ENCODE measurements around the gene ACTN4.

Gene ACTN4

GRCh38 chr19:38727868-38728660, 80.6 kb downstream of the ACTN4 start:
- no peak for DNase-seq

DNA sequence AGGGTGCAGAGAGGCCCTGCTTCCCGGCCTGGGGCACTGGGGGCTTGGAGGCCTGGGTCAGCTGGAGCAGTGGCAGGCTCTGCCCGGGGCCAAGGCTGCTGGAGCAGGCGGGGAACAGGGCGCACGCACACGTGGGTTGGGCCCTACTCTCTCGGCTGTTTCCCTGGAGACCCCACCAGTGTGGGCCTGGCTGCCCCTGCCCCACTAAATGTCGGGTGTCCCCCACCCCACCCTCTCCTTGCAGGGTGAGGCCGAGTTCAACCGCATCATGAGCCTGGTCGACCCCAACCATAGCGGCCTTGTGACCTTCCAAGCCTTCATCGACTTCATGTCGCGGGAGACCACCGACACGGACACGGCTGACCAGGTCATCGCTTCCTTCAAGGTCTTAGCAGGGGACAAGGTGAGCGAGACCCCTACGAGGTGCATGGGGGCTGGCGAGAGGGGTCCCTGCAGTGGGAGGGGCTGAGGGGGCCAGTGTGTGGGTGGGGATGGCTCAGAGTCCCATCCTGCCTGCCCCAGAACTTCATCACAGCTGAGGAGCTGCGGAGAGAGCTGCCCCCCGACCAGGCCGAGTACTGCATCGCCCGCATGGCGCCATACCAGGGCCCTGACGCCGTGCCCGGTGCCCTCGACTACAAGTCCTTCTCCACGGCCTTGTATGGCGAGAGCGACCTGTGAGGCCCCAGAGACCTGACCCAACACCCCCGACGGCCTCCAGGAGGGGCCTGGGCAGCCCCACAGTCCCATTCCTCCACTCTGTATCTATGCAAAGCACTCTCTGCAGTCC, 81.5 kb downstream of the ACTN4 start:
- no peak for DNase-seq

DNA sequence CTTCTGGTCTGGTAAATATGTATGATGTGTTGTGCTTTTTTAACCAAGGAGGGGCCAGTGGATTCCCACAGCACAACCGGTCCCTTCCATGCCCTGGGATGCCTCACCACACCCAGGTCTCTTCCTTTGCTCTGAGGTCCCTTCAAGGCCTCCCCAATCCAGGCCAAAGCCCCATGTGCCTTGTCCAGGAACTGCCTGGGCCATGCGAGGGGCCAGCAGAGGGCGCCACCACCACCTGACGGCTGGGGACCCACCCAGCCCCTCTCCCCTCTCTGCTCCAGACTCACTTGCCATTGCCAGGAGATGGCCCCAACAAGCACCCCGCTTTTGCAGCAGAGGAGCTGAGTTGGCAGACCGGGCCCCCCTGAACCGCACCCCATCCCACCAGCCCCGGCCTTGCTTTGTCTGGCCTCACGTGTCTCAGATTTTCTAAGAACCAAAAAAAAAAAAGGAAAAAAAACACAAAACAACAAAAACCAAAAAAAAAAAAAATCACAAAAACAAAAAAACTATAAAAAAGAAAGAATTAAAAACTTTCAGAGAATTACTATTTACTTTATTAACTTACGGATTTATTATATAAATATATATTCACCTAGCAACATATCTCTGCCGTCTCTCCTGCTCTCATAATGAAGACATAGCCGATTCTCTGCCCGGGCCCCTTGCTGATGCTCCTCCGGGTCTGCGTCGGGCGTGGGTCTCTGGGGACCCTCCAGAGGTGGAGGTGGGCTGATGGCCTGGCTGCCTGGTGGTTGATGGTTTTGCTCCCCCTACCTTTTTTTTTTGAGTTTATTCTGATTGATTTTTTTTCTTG, 82.4 kb downstream of the ACTN4 start:
- peak; percentile 78 for DNase-seq

GRCh38 chr19:38730470-38730730, 83.0 kb downstream of the ACTN4 start:
- DNase-seq, result no peak

DNA sequence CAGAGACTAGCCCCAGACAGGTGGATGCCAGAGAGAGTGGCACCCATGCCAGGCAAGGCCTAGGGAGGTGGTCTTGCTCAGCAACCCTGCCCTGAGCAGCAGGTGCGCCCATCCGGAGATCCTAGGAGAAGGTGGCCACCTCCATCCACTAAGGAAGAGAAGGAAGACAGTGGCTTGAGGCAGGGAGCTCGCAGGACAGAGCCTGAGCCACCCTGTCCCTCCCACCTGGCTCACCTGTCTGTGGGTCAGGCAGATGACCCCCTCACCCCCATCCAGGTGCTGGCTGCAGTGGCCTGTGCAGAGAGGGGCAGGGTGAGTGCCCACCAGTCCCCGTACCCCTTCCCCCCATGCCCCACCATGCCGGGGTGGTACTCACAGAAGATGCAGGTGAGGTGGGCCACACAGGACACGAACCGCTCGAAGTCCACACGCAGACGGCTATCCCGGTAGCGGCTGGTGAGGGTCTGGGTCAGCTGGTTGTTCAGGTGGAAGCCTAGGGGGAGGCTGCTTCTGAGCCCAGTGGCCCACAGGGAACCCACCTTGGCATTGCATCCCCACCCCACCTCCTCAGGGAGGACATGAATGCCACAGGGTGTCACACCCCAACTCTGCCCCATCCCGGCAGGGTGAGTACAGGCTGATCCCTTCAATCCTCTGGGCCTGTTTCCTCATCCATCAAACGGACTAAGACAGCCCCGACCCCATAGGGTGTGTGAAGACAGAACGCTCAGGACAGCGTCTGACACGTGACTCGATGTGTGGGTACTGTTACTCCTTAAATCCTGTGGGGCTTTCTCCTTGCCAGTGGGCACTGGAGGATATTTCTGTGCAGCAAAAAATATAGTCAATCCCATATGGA, 83.5 kb downstream of the ACTN4 start:
- DNase-seq, result no peak

DNA sequence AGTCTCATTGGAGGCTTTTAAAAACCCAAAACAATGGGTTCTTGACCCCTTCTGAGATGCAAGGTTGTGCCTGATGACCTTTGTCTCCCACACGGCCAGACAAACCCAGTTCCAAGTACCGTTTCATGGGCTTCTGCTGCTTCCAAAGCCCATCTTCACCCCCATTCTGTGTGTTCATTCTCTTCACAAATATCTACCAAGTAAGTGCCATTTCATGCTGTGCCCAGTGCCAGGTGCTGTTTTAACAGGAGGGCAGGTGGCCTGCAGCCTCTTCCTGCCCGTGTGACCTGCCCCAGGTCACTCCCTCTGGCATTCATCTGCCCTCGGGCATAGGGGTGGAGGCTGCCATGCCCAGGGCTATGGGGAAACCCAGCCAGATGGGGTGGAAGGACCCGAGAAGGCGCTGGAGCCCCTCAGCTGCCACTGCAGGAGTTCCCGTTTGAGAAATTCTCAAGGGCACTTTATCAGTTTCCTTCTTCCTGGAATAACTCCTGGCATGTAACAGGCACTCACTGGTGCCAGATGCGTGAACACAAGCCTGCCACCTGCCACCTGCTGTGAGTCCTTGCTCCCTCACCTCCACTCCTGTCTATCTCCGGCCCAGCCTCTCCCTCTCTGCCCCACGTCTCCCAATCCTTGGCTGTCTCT, 84.3 kb downstream of the ACTN4 start:
- no peak for DNase-seq

- DNase-seq, result no peak
Measured at GRCh38 chr19:38733241-38733492, 85.7 kb downstream of the ACTN4 start.

DNA sequence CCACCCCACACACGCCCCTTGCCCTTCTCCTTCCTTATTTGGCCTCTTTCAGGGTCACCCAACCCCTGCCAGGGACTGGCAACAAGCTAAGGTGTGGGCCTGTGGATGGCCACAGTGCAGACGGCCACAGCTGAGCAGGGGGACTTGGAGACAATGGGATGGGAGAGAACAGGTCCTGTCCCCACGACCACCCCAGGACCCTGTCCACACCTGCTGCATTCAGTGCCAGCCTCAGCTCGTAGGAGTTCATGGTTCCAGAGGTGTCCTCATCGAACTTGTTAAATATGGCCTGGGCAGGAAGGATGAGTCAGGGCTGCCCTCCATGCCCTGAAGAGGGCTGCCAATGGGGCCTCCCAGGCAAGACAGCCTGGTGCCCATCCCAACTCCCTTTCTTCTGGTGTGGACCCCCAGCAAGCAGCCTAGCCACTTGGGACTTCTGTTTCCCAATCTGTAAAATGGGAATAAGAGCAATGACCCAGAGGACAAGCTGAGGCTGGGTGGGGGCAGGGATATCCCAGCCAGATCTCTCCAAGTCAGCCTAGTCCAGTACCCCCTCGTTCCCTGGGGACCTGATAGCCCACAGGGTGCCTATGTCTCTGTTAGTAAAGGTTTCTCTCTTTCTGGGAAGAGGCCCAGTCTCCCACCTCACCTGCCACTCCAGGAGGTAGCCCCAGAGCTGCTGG, 86.2 kb downstream of the ACTN4 start:
- DNase-seq, result no peak

- no peak for DNase-seq
Measured at GRCh38 chr19:38734176-38734425, 86.7 kb downstream of the ACTN4 start.

GRCh38 chr19:38734426-38735256, 87.2 kb downstream of the ACTN4 start:
- peak; percentile 49 for DNase-seq

GRCh38 chr19:38735257-38735686, 87.8 kb downstream of the ACTN4 start:
- peak; percentile 31 for DNase-seq

DNA sequence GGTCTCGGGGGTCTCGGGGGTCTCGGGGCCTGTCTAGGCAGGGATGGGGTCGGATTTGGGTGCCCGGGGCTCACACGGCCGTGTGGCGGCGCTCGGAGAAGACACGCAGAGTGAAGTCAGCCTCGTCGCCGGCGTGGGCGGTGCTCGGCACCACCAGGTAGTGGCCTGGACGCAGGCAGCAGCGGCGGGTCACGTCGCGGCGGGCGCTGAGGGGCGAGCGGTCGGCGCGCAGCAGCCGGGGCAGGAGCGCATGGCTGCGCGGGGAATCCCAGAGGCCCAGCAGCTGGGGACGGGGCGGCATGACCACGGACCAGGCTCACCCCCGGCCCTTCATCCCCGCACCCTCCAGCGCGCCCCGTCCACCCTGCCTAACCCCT, 88.6 kb downstream of the ACTN4 start:
- DNase-seq, result peak; percentile 61

DNA sequence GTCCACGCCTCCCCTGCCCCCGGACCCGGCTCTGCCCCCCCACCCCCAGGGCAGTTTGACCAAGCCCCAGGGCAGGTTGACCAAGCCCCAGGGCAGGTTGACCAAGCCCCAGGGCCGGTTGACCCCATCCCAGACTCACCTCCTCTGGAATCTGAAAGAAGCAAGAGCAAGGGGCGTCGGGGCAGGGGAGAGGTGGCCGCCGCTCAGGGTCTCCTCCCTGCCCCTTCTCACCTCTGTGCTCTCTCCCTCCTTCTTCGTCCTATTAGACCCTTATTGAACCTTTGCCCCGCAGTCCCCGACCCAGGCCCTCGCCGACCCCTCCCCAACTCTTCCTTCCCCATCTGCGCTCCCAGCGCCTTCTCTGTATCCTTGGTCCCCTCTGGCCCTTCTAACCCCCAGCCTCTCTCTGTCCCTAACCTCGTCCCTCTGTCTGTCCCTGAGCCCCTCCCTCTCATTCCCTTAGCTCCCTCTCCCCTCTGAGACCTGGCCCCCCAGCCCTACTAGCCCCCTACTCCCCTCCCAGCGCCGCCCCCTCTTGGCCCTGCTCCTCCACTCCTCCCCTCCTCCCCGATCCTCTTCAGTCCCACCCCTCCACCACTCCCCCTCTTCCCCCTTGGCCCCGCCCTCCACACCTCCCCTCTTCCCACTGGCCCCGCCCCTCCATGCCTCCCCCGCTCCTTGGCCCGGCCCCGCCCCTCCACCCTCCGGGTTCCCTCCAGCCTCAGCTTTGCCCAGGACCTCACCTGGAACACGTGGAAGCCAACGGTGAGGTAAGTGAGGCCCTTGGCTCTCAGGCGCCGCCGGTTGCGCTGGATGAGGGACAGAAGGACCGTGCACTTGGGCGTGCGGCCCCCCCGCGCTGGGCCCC, 89.2 kb downstream of the ACTN4 start:
- DNase-seq, result peak; percentile 69

DNA sequence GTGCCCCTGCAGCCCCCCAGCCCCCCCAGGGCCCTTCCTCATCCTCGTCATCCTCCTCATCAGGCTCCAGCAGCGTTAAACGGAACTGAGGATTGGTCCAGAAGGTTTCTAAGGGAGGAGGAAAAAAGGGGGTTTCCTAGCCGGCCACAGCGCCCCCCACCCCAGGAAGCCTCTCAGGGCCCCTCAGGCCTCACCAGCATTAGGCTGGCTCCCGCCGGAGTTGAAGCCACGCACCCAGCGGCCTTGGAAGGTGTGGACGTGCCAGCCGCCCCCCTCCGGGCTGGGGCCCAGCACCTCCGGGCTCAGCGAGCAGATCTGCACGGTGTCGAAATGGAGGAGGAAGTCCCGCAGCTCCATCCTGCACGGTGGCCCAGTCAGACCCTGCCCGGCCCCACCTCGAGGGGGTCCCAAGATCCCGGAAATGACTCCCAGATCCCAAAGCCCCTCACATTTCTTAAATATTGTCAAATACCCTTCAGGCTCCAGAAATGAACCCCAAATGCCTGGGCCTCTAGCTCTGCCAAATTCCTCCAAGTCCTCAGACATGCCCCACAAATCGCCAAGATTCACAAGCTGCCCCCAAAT, 89.9 kb downstream of the ACTN4 start:
- no peak for DNase-seq

DNA sequence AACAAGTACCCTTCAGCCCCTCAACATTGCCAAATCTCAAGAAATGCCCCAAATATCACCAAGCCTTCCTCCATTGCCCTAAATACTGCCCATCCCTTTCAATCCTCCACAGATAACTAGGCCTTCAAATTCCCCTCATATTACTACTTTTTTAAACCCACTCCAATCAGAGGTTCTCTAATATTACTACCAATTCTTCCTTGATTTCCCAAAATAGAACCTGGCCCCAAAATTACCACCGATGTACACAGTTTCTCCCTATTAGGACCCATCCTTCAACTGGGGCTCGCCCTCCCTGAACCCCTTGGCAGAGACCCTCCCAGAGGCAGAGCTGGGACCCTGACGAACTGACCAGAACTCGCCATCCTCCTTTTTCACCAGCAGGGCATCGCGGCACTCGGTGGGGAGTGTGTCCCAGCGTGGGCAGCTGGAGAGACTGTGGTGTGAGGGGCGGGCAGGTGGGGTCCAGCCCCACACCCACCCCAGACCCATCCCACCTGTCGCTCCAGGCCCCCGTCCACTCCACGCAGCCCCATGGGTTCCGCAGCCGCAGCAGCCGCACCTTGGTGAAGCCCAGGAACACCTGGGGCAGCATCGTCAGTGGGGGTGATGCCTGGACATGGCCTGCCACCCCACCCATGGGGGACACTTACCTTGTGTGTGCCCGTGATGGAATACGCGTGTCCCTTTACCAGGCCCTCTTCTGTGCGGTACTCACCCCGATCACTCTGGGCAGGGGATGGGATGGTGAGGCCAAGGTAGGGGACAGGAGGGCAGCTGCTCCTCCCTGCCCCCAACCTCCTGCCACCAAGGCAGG, 90.7 kb downstream of the ACTN4 start:
- DNase-seq, result no peak

DNA sequence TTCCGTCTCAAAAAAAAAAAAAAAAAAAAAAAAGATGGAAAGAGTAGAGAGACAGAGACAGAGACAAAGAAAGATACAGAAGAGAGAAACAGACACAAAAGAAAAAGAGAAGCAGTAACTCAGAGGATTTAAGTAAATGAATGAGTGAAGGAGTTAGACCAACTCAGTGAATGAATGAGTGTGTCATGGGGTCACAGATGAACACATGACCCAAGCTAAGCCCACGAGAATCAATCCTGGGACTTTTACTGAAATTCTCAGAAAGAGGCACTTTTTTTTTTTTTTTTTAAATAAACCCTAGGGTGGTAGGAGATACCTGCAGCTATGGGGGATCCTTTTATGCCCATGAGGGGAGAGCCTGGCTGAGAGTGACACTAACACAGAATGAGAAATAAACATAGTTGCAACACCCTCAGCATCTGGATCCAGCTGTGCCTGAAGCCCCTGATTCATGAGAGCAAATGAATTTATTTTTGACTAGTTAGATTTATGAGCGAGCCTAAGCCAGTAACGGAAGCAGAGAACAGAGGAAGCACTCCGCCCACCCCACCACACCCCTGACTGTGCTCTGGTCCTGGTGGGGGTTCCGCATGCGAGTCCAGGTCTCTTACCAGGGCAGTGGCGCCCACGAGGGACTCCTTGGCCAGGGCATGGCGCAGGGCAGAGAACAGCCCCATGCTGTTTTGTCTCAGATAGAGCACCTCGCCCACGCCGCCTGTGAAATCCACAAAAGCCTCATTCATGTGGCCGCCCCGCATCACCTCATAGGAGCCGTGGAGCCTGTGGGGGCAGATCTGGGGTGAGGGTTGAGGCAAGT, 92.2 kb downstream of the ACTN4 start:
- no peak for DNase-seq

DNA sequence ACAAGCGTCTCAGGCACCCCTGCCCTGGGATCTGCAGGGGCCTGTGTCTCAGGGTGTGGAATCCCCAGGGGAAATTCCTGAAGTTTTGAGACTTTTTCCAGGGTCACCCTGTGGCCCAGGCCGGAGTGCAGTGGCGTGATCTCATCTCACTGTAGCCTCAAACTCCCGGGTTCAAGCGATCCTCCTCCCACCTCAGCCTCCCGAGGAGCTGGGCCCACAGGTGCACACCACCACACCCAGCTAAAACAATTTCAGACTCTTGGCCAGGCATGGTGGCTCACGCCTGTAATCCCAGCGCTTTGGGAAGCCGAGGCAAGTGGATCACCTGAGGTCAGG, 92.8 kb downstream of the ACTN4 start:
- no peak for DNase-seq

- DNase-seq, result no peak
Measured at GRCh38 chr19:38740932-38741331, 93.5 kb downstream of the ACTN4 start.
